IgD-negative memory B cell (primary cell): Measurements from ENCODE around the gene SUSD5. TPM values are rescaled to one million over a fixed set of nuclear protein-coding genes. Genes with fewer than 3 reads are reported as not detected.

Experiments
- H3K27ac Mint-ChIP-seq, 3 donors: one replicate each; pipeline ENCODE4 v1.8.0; 2020 to 2022; ENCODE audit warnings: mild to moderate bottlenecking in 3 of 3, mixed read lengths in 3 of 3, moderate library complexity in 1 of 3
- H3K27me3 Mint-ChIP-seq: one replicate; pipeline ENCODE4 v1.8.0; 2021; ENCODE audit warnings: mixed read lengths
- H3K36me3 Mint-ChIP-seq: one replicate; pipeline ENCODE4 v1.8.0; 2020; ENCODE audit warnings: mild to moderate bottlenecking, mixed read lengths
- H3K4me1 Mint-ChIP-seq, 3 donors: one replicate each; pipeline ENCODE4 v1.8.0; 2020 to 2022; ENCODE audit warnings: mixed read lengths in 3 of 3, mild to moderate bottlenecking in 1 of 3
- H3K4me3 Mint-ChIP-seq, 4 donors: one replicate each; pipeline ENCODE4 v1.8.0; 2020 to 2022; ENCODE audit warnings: mild to moderate bottlenecking in 4 of 4, mixed read lengths in 4 of 4, moderate library complexity in 3 of 4
- H3K9me3 Mint-ChIP-seq, 3 donors: one replicate each; pipeline ENCODE4 v1.8.0; 2020 to 2021; ENCODE audit warnings: mixed read lengths in 3 of 3, mild to moderate bottlenecking in 1 of 3
- polyA plus RNA-seq: library from polyadenylated mRNA; unstranded; fragments of 300-500 nt; fragmentation: Illumina TruSeq; gene quantifications from one replicate; pipeline ENCODE4 v1.2.3, GENCODE V29; 2021

SUSD5 gene
- not detected for polyA plus RNA-seq

DNA sequence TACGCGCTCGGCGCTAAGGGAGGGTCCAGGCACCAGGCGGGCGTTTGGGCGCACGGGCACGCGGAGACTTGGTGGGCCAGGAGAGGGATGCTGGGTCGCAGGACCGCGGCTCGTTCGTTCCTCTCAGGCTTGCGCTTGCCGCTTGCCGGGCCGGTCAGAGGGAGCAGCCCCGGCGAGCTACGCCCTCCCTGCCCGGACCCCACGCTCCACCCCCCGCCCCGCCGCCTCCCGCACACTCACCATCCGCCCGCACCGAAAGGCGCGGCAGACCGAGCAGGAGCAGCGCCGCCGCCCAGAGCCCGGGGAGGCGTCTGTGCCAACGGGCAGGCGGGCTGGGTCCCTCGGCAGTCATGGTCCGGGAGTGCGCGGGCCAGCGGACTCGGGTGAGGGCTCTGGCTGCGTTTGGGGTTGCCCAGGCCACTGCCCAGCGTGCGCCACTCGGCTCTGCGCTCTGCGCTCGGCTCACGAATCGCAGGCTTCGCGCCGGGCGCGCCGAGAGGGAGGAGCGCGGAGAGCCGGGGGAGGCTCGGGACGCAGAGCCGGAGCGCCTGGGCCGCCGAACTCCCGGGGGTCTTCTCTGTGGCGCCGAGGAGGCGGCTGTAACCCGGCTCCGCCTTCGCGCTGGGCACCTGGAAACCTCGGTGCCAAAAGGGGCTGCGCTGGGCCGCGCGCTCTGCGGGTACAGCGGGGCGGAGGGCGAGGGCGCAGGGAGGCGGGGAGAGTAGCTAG lies at the start of gene SUSD5:
SUSD5 (minus strand) TSS at position 365 of the 729 bp plus-strand sequence; CDS start at position 352, 13 bp downstream.
- Mint-ChIP-seq H3K4me3 (peak within 1 kb of the TSS in 3 of 4 donors; percentile 56 to 82 (median 63)), H3K27ac (no peak within 1 kb of the TSS), H3K9me3 (no peaks in the 10 kb centered on the region), H3K27me3 (peaks cover 36% of the 10 kb centered on the region), H3K36me3 (peaks cover 2% of the 10 kb centered on the region), H3K4me1 (peaks cover 10 to 16% (median 13%) of the 10 kb centered on the region in 3 donors)

DNA sequence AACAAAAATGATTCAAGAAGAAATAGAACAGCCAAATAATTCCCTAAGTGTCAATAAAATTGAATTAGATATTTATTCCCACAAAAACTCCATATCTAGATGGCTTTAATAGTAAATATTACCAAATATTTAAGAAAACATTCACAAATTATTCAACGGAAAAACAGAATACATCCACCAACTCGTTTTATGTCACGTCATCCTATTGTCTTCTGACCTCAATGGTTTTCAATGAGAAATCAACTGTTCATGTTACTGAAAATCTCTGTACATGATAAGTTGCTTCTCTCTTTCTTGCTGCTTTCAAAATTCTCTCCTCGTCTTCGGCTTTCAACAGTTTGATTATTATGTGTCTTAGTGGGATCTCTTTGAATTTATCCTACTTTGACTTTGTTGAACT lies 41.5 kb upstream of the SUSD5 start:
- Mint-ChIP-seq H3K27ac (no peak overlapping the region), H3K4me1 (no peaks in the 10 kb centered on the region), H3K36me3 (no peaks in the 10 kb centered on the region), H3K4me3 (no peak overlapping the region), H3K9me3 (peaks cover 3 to 20% (median 11%) of the 10 kb centered on the region in 3 donors), H3K27me3 (peaks cover 5% of the 10 kb centered on the region)

DNA sequence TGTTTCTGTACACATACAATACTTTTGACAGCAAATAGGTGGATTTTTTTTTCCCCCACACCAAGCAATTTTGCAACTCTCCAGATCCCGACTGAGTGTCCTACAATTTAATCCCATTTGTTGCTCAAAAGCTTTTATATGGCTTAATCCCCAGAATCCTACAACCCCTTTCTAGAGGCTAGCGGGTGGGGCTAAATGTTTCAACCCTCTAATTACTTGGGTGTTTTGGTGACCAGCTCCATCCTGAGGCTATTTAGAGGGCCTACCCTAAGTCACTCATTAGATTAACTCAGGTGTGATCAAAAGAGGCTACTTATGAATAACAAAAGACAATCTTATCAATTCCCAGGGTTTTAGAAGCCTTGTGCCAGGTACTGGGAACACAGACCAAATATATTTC lies 37.6 kb upstream of the SUSD5 start:
- H3K4me3 Mint-ChIP-seq, result no peak overlapping the region
- peaks cover 1% of the 10 kb centered on the region for H3K27me3 Mint-ChIP-seq
- no peaks in the 10 kb centered on the region for H3K36me3 Mint-ChIP-seq
- no peak overlapping the region for H3K27ac Mint-ChIP-seq
- no peaks in the 10 kb centered on the region for H3K4me1 Mint-ChIP-seq
- H3K9me3 Mint-ChIP-seq, result peaks cover 0 to 3% (median 0%) of the 10 kb centered on the region in 3 donors

DNA sequence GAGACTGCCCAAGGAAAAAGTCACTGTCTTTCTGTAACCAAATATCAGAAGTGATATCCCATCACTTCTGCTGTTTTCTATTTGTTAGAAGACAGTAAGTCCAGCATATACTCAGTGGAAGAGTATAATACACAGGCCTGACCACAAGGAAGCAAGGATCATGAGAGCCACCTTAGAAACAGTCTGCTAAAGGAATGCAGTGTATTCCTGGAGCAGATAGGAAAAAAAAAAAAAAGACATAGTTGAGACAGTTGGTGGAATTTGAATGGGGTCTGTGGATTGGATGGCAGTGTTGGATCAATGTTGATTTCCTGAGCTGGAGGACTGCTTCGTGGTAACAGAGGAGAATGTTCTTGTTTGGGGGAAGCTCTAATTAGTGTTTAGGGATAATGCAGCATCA lies 32.1 kb upstream of the SUSD5 start:
- Mint-ChIP-seq H3K9me3 (no peaks in the 10 kb centered on the region), H3K27ac (no peak overlapping the region), H3K4me3 (no peak overlapping the region), H3K36me3 (peaks cover 1% of the 10 kb centered on the region), H3K27me3 (peaks cover 2% of the 10 kb centered on the region), H3K4me1 (no peaks in the 10 kb centered on the region)

DNA sequence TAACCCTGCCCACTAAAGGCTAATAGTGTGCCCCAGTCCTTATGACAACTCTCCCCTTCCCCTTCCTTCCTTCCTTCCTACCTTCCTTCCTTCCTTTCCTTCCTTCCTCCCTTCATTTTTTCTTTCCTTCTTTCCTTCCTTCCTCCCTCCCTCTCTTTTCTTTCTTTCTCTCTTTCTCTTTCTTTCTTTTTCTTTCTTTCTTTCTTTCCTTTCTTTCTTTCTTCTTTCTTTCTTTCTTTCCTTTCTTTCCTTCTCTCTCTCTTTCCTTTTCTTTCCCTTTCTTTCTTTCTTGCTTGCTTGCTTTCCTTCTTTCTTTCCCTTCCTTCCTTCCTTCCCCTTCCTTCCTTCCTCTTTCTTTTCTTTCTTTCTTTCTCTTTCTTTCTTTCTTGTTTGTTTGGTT lies 28.2 kb upstream of the SUSD5 start:
- Mint-ChIP-seq H3K4me1 (no peaks in the 10 kb centered on the region), H3K27ac (no peak overlapping the region), H3K36me3 (peaks cover 1% of the 10 kb centered on the region), H3K27me3 (peaks cover 7% of the 10 kb centered on the region), H3K4me3 (peak overlapping the region in 1 of 4 donors; percentile 69), H3K9me3 (peaks cover 0 to 2% (median 0%) of the 10 kb centered on the region in 3 donors)

DNA sequence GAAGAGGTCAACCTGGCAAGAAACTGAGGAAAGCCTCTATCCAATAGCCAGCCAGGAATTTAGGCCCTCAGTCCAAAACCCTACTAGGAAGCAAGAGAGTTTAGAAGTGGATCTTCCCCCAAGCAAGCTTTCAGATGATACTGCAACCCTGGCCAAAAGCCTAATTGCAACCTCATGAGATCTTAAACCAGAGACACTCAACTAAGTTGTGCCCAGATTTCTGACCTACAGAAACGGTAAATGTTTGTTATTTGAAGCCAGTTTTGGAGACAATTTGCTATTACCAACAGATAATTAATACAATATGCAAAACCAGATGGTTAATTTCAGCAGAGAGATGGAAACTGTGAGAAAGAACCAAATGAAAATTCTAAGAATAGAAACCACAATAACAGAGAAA lies 21.7 kb upstream of the SUSD5 start:
- Mint-ChIP-seq H3K4me1 (no peaks in the 10 kb centered on the region), H3K36me3 (no peaks in the 10 kb centered on the region), H3K27me3 (peaks cover 15% of the 10 kb centered on the region), H3K27ac (no peak overlapping the region), H3K9me3 (peaks cover 0 to 2% (median 2%) of the 10 kb centered on the region in 3 donors), H3K4me3 (no peak overlapping the region)

DNA sequence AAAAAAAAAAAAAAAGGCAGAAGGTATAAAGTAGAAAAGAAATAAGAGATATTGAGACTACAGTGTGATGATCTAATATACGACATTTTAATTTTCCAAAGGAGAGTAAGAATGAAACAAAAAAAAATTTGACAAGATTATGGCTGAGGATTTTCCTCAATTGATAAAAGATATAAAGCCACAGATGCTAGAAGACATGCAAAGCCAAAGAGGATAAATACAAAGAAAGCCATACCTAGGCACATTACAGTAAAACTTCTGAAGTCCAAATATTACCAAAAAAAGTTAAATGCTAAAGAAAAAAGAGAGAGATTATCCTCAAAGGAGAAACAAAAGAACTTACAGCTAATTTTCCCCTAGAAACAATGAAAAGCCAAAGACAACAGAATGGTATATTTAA lies 20.3 kb upstream of the SUSD5 start:
- H3K9me3 Mint-ChIP-seq, result peaks cover 0 to 2% (median 2%) of the 10 kb centered on the region in 3 donors
- no peak overlapping the region for H3K4me3 Mint-ChIP-seq
- no peaks in the 10 kb centered on the region for H3K36me3 Mint-ChIP-seq
- H3K27ac Mint-ChIP-seq, result no peak overlapping the region
- peaks cover 15% of the 10 kb centered on the region for H3K27me3 Mint-ChIP-seq
- H3K4me1 Mint-ChIP-seq, result no peaks in the 10 kb centered on the region

DNA sequence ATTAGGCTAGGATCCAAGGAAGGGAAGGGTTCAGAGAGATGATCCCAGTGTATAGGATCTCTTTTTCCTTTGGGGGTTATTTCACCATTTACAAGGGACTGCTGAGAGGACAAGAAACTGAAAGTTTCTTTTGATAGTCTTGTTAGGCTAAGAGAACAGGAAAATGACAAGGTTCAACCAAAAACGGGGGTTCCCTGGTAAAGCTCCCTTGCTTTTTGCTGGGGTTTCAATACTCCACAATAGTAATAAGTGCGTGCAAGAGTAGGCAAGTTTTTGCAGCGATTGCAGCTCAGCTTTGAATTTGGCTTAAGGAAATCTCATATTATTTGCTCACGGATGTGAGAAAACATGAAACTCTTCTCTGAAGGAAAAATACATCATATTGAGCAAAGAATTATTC lies 18.8 kb upstream of the SUSD5 start:
- H3K4me3 Mint-ChIP-seq, result peak overlapping the region in 1 of 4 donors; percentile 25
- no peaks in the 10 kb centered on the region for H3K4me1 Mint-ChIP-seq
- H3K27me3 Mint-ChIP-seq, result peaks cover 11% of the 10 kb centered on the region
- no peak overlapping the region for H3K27ac Mint-ChIP-seq
- no peaks in the 10 kb centered on the region for H3K36me3 Mint-ChIP-seq
- H3K9me3 Mint-ChIP-seq, result peaks cover 0 to 2% (median 0%) of the 10 kb centered on the region in 3 donors

DNA sequence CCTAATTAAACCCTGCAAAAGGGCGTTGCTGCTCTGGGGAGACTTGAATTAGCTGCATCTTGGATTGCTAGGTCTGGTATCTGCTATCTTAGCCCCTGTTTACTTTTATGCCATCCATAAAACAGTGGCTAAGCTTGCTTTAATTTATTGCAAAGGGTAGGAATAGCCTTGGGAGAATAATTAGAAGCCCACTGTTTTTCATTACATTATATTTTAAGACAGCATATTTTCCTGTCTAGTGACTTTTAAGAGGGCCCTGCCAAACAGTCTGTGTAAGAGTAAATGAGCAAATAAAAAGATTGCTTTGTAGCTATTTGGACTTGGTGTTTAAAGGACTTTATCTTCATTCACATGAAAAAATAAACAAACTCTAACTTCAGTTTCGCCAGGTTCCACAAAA lies 17.4 kb upstream of the SUSD5 start:
- Mint-ChIP-seq H3K27ac (no peak overlapping the region), H3K9me3 (peaks cover 0 to 2% (median 0%) of the 10 kb centered on the region in 3 donors), H3K4me1 (peaks cover 0 to 4% (median 3%) of the 10 kb centered on the region in 3 donors), H3K4me3 (no peak overlapping the region), H3K27me3 (peaks cover 12% of the 10 kb centered on the region), H3K36me3 (no peaks in the 10 kb centered on the region)

DNA sequence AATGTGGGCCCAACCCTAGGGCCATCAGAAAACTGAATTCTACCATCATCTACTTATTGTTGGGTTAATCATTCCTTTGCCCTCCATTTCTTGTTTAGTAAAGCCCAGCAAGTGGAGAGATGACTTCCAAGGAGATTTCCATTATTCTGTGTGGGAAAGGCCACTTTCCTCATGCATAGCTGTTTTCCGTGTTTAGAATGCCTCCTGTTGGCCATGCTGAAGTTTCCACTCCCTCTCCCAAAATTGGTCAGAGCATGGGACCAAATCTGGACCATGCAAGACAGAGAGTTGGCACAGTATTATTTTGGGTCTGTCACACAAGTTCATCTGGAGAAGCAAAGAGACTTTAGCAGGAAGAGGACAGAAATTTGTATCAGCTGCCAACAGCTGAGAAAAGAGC lies 15.3 kb upstream of the SUSD5 start:
- H3K27ac Mint-ChIP-seq, result no peak overlapping the region
- H3K4me1 Mint-ChIP-seq, result peaks cover 0 to 13% (median 3%) of the 10 kb centered on the region in 3 donors
- H3K27me3 Mint-ChIP-seq, result peaks cover 22% of the 10 kb centered on the region
- no peak overlapping the region for H3K4me3 Mint-ChIP-seq
- H3K9me3 Mint-ChIP-seq, result peaks cover 0 to 2% (median 0%) of the 10 kb centered on the region in 3 donors
- no peaks in the 10 kb centered on the region for H3K36me3 Mint-ChIP-seq

DNA sequence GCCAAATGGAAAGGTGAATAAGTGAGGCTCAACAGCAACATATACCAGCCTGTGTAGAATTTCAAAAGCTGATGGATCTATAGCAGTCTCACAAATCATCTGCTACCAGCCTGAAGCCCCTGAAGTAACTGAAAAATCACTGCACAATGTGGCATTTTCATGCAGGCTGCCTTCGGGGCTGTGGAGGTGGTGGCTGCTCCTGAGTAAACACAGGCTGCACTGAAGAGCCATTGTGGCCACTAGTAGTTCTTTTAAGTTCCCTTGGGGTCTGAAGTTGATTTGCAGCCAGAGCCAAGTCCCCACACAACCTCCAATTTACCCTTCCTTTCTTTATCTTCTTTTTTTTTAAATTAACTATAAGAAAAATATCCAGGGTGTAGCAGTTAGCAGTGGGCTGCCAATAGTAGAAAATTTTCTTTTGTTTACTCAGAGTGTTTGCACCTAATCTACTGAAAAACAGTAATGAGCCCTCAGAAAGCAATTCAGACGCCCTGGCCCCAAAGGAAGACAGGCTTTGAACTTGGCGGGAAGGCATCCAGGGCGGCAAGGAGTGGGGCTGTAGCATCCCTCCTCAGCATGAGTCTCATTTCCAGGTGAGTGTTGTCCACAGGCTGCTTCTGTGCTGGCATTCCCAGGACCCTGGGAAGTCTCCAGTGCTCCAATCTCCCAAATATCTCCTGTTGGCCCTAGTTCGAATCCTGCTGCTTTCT lies 13.3 kb upstream of the SUSD5 start:
- peaks cover 20% of the 10 kb centered on the region for H3K27me3 Mint-ChIP-seq
- H3K4me1 Mint-ChIP-seq, result peaks cover 0 to 13% (median 3%) of the 10 kb centered on the region in 3 donors
- H3K36me3 Mint-ChIP-seq, result no peaks in the 10 kb centered on the region
- H3K4me3 Mint-ChIP-seq, result no peak overlapping the region
- H3K9me3 Mint-ChIP-seq, result peaks cover 0 to 2% (median 0%) of the 10 kb centered on the region in 3 donors
- H3K27ac Mint-ChIP-seq, result no peak overlapping the region

DNA sequence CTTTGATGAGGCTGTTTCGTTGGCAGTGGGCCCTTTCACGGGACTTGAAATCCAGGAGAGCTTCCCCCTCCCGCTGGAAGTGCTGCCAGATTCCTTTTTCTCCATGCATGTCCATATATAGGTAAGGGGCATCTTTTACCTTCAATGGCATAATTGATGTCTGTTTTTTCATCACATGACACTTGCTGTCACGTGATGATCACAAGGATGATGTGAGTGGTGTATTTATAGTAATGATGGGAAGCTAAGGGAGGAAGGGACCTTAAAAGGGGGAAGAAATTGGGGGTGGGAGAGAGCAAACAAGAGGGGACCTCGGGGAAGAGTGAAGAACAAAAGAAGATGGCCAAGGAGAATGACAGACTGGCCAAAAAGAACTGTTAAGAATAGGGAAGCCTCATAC lies 11.3 kb upstream of the SUSD5 start:
- Mint-ChIP-seq H3K9me3 (no peaks in the 10 kb centered on the region), H3K27me3 (peaks cover 18% of the 10 kb centered on the region), H3K4me3 (no peak overlapping the region), H3K4me1 (peaks cover 0 to 13% (median 3%) of the 10 kb centered on the region in 3 donors), H3K36me3 (no peaks in the 10 kb centered on the region), H3K27ac (no peak overlapping the region)

DNA sequence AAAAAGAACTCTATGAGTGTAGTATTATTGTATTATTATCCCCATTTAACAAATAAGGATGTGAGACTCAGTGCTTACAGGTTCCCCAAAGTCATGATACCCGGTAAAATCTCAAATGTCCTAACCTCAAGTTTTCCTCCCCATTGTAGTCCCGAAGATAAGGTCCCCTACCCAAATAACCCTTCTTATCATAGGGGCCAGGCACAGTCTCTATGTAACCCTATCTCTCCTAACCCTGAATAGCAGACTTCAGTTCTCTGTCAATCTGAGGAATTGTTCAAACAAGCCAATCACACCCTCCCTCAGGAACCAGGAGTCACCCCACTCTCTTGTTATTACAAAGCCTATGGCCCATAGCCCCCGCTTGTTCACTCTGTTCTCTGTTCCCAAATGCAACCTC lies 10.5 kb upstream of the SUSD5 start:
- Mint-ChIP-seq H3K27me3 (peaks cover 18% of the 10 kb centered on the region), H3K4me1 (peaks cover 0 to 13% (median 3%) of the 10 kb centered on the region in 3 donors), H3K36me3 (no peaks in the 10 kb centered on the region), H3K9me3 (no peaks in the 10 kb centered on the region), H3K27ac (no peak overlapping the region), H3K4me3 (no peak overlapping the region)

DNA sequence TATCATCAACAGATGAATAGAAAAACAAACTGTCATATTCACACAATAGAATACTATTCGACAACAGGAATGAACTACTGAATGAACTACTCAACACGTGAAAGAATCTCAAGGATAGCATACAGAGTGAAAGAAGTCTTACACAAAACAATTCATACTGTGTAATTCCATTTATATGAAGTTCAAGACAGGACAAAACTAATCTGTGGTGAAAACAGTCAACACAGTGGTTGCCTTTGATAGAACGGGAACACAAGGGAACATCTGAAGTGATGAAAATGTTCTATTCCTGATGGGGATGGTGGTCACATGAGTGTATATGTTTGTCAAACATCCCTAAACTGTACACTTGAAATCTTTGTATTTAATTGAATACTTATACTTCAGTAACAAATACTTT lies 2.6 kb upstream of the SUSD5 start:
- Mint-ChIP-seq H3K4me3 (no peak overlapping the region), H3K4me1 (peaks cover 10 to 16% (median 13%) of the 10 kb centered on the region in 3 donors), H3K9me3 (no peaks in the 10 kb centered on the region), H3K27ac (no peak overlapping the region), H3K36me3 (peaks cover 2% of the 10 kb centered on the region), H3K27me3 (peaks cover 27% of the 10 kb centered on the region)

DNA sequence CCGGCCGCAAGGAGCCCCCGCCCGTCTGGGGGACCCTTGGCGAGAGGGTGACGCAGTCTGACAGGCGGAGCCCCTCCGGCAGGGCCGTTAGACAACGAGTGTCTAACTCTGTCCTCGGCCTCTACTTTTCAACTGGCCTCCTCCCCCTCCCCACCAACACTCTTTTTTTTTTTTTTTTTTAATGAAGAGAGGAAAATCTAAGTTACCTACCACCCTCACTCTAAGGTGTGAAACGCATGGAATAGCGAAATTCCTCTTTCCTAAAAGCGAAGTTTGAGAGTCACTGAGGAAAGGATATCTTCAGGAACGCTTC lies 521 bp upstream of the SUSD5 start:
- peaks cover 2% of the 10 kb centered on the region for H3K36me3 Mint-ChIP-seq
- peaks cover 34% of the 10 kb centered on the region for H3K27me3 Mint-ChIP-seq
- H3K27ac Mint-ChIP-seq, result no peak overlapping the region
- H3K4me1 Mint-ChIP-seq, result peaks cover 10 to 16% (median 13%) of the 10 kb centered on the region in 3 donors
- no peak overlapping the region for H3K4me3 Mint-ChIP-seq
- H3K9me3 Mint-ChIP-seq, result no peaks in the 10 kb centered on the region
